K562 (cell line): ENCODE data around the gene FAAP100. TPM values are rescaled to one million over a fixed set of nuclear protein-coding genes. Genes with fewer than 3 reads are reported as not detected.

ENCODE experiments used
- ARHGAP35 ChIP-seq: fragments of 450-650 bp; IDR thresholded peaks from 2 replicates; pipeline ENCODE4 v1.6.1; 2018; ENCODE audit not compliant: partially characterized antibody
- E4F1 ChIP-seq: fragments of 250-450 bp; sonication (Bioruptor Pico); IDR thresholded peaks from 2 replicates; pipeline ENCODE4 v1.5.0; 2021; ENCODE audit warnings: mild to moderate bottlenecking, borderline replicate concordance
- HLTF ChIP-seq: fragments of 450-650 bp; IDR thresholded peaks from 2 replicates; pipeline ENCODE4 v1.6.1; 2016
- IRF2 ChIP-seq: sonication (generic); formaldehyde crosslinking; IDR thresholded peaks from 2 replicates; pipeline ENCODE4 v1.8.1; 2022; ENCODE audit warnings: mild to moderate bottlenecking, missing genetic modification reagents
- IRF9 ChIP-seq: fragments of 450-650 bp; IDR thresholded peaks from 2 replicates; pipeline ENCODE4 v1.6.1; 2016; ENCODE audit warnings: missing biosample characterization, missing genetic modification characterization
- KAT8 ChIP-seq: fragments of 450-650 bp; IDR thresholded peaks from 2 replicates; pipeline ENCODE4 v1.6.1; 2016; ENCODE audit warnings: low read depth, mild to moderate bottlenecking
- NR2C2 ChIP-seq, 2 experiments: fragments of 200-800 bp in 1 of 2; sonication (Bioruptor generic) in 1 of 2; sonication (generic) in 1 of 2; formaldehyde crosslinking in 1 of 2; IDR thresholded peaks; 2 replicates each; pipeline versions ENCODE4 v1.6.1 to v1.8.0; 2016 to 2022; ENCODE audit warnings: mild to moderate bottlenecking in 1 of 2, missing compliant biosample characterization in 1 of 2, missing genetic modification characterization in 1 of 2, missing genetic modification reagents in 1 of 2
- SMARCA4 ChIP-seq: fragments of 450-650 bp; IDR thresholded peaks from 2 replicates; pipeline ENCODE4 v1.6.1; 2016
- TAL1 ChIP-seq: fragments of 450-650 bp; IDR thresholded peaks from 2 replicates; pipeline ENCODE4 v1.6.1; 2016; ENCODE audit warnings: mild to moderate bottlenecking
- TFAP4 ChIP-seq: sonication (generic); formaldehyde crosslinking; IDR thresholded peaks from 2 replicates; pipeline ENCODE4 v1.8.0; 2022; ENCODE audit warnings: missing genetic modification reagents, mild to moderate bottlenecking, moderate library complexity, borderline replicate concordance
- ZNF184 ChIP-seq: sonication (generic); formaldehyde crosslinking; IDR thresholded peaks from 2 replicates; pipeline ENCODE4 v1.5.0; 2020; ENCODE audit warnings: missing genetic modification reagents
- ZNF444 ChIP-seq: fragments of 250-450 bp; sonication (Bioruptor Pico); IDR thresholded peaks from 2 replicates; pipeline ENCODE4 v1.4.0; 2020; ENCODE audit warnings: mild to moderate bottlenecking, moderate library complexity
- ZNF511 ChIP-seq: sonication (generic); formaldehyde crosslinking; IDR thresholded peaks from 2 replicates; pipeline ENCODE4 v1.8.0; 2022; ENCODE audit warnings: mild to moderate bottlenecking, missing genetic modification reagents
- ZNF764 ChIP-seq: fragments of 250-450 bp; sonication (Bioruptor Pico); IDR thresholded peaks from 2 replicates; pipeline ENCODE4 v1.4.0; 2020; ENCODE audit warnings: low read depth, mild to moderate bottlenecking, moderate library complexity
- polyA plus RNA-seq, 8 experiments: library from polyadenylated mRNA; depleted of rRNA in 4 of 8; stranded (reverse) in 5 of 8; unstranded in 3 of 8; fragments of >200 nt; fragmentation: Nextera tagmentation in 2 of 8; fragmentation: Illumina TruSeq in 1 of 8; extraction: Ambion mirVana in 2 of 8; extraction: Trizol in 1 of 8; gene quantifications; 2 replicates each; pipeline versions ENCODE4 v1.2.1 to v1.2.3, GENCODE V29; 2011 to 2014; ENCODE audit warnings: inconsistent platforms in 1 of 8, missing spikeins in 1 of 8
- total RNA-seq, 7 experiments: library from RNA; depleted of rRNA in 6 of 7; stranded (reverse); fragments of >200 nt in 6 of 7; fragmentation: Illumina TruSeq in 2 of 7; extraction: Trizol in 2 of 7; gene quantifications; 2 replicates each; pipeline versions ENCODE4 v1.2.1 to v1.2.3, GENCODE V29; 2011 to 2021; ENCODE audit warnings: low replicate concordance in 1 of 7
- TF ChIP-seq, protein P1 (sequence below): fragments of 450-650 bp; IDR thresholded peaks from 2 replicates; pipeline ENCODE4 v1.7.0; 2016; ENCODE audit warnings: borderline replicate concordance
- TF ChIP-seq, protein P2 (sequence below): fragments of 200-800 bp; sonication (Bioruptor generic); IDR thresholded peaks from 2 replicates; pipeline ENCODE4 v1.6.1; 2016; ENCODE audit warnings: missing genetic modification characterization, missing compliant biosample characterization

FAAP100 gene
- total and polyA plus RNA-seq, 9 of the 15 experiments (the other 6 are each of a cell fraction or from before 2014, with no cell fraction given): 0.31 to 51.2 (median 12.6) TPM

GRCh38 chr17:81513372-81513752, 38.8 kb downstream of the FAAP100 start (continued):
- no peak for TF ChIP-seq ZNF444 (CRISPR knock-in tag)
- TF ChIP-seq, protein P1, sequence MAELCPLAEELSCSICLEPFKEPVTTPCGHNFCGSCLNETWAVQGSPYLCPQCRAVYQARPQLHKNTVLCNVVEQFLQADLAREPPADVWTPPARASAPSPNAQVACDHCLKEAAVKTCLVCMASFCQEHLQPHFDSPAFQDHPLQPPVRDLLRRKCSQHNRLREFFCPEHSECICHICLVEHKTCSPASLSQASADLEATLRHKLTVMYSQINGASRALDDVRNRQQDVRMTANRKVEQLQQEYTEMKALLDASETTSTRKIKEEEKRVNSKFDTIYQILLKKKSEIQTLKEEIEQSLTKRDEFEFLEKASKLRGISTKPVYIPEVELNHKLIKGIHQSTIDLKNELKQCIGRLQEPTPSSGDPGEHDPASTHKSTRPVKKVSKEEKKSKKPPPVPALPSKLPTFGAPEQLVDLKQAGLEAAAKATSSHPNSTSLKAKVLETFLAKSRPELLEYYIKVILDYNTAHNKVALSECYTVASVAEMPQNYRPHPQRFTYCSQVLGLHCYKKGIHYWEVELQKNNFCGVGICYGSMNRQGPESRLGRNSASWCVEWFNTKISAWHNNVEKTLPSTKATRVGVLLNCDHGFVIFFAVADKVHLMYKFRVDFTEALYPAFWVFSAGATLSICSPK: no peak
- no peak for TF ChIP-seq HLTF
- no peak for TF ChIP-seq ZNF184 (CRISPR knock-in tag)
- TF ChIP-seq, protein P2, sequence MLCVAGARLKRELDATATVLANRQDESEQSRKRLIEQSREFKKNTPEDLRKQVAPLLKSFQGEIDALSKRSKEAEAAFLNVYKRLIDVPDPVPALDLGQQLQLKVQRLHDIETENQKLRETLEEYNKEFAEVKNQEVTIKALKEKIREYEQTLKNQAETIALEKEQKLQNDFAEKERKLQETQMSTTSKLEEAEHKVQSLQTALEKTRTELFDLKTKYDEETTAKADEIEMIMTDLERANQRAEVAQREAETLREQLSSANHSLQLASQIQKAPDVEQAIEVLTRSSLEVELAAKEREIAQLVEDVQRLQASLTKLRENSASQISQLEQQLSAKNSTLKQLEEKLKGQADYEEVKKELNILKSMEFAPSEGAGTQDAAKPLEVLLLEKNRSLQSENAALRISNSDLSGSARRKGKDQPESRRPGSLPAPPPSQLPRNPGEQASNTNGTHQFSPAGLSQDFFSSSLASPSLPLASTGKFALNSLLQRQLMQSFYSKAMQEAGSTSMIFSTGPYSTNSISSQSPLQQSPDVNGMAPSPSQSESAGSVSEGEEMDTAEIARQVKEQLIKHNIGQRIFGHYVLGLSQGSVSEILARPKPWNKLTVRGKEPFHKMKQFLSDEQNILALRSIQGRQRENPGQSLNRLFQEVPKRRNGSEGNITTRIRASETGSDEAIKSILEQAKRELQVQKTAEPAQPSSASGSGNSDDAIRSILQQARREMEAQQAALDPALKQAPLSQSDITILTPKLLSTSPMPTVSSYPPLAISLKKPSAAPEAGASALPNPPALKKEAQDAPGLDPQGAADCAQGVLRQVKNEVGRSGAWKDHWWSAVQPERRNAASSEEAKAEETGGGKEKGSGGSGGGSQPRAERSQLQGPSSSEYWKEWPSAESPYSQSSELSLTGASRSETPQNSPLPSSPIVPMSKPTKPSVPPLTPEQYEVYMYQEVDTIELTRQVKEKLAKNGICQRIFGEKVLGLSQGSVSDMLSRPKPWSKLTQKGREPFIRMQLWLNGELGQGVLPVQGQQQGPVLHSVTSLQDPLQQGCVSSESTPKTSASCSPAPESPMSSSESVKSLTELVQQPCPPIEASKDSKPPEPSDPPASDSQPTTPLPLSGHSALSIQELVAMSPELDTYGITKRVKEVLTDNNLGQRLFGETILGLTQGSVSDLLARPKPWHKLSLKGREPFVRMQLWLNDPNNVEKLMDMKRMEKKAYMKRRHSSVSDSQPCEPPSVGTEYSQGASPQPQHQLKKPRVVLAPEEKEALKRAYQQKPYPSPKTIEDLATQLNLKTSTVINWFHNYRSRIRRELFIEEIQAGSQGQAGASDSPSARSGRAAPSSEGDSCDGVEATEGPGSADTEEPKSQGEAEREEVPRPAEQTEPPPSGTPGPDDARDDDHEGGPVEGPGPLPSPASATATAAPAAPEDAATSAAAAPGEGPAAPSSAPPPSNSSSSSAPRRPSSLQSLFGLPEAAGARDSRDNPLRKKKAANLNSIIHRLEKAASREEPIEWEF (CRISPR knock-in tag): 0 out of 2 replicates have a peak, but pooled peaks have one; percentile 8
- no peak for TF ChIP-seq IRF9 (tag)
- no peak for TF ChIP-seq TAL1
- TF ChIP-seq SMARCA4: 0 out of 2 replicates have a peak, but pooled peaks have one; percentile 25
- TF ChIP-seq TFAP4: peak; percentile 43
- TF ChIP-seq KAT8: no peak
- TF ChIP-seq ZNF511 (CRISPR knock-in tag): no peak
- no peak for TF ChIP-seq E4F1 (CRISPR knock-in tag)
- no peak for TF ChIP-seq ZNF764 (CRISPR knock-in tag)
- no peak for TF ChIP-seq NR2C2 (CRISPR knock-in tag; IDR thresholded peaks at IDR 0.05)
- TF ChIP-seq NR2C2 (tag; IDR thresholded peaks at IDR 0.05): no peak
- TF ChIP-seq IRF2 (CRISPR knock-in tag): no peak
- TF ChIP-seq ARHGAP35: no peak
